Measurements from ENCODE around the gene DBNL.
"Not testable (repeated sequence)": the region's sequence is repeated elsewhere in the genome, so short reads cannot be mapped to it uniquely, and the experiment has no call there.

DBNL gene

GRCh38 chr7:44037951-44038350 lies 6.6 kb upstream of the DBNL start:
- in situ Hi-C loops (cut with MboI; ENCODE audit: low pct_unique_long_range_greater_than_20kb, low sequenced_read_pairs, unreplicated experiment); DNase-seq (ENCODE audit: low spot score): not testable (repeated sequence)

- in situ Hi-C loops (cut with MboI; ENCODE audit: low pct_unique_long_range_greater_than_20kb, low sequenced_read_pairs, unreplicated experiment); DNase-seq (ENCODE audit: low spot score): not testable (repeated sequence)
Observed at GRCh38 chr7:44038553-44038952, 5.9 kb upstream of the DBNL start.

- in situ Hi-C loops (cut with MboI; ENCODE audit: low pct_unique_long_range_greater_than_20kb, low sequenced_read_pairs, unreplicated experiment), result not testable (repeated sequence)
- DNase-seq (ENCODE audit: low spot score), result peak; percentile 80
Observed at GRCh38 chr7:44038961-44039558, 5.4 kb upstream of the DBNL start.

- in situ Hi-C loops (cut with MboI; ENCODE audit: low pct_unique_long_range_greater_than_20kb, low sequenced_read_pairs, unreplicated experiment); DNase-seq (ENCODE audit: low spot score): not testable (repeated sequence)
Observed at GRCh38 chr7:44039800-44040492, 4.6 kb upstream of the DBNL start.

GRCh38 chr7:44040493-44040891 lies 4.0 kb upstream of the DBNL start:
- DNase-seq (ENCODE audit: low spot score), result peak; percentile 35
- peak; percentile 46 for TF ChIP-seq CTCF (IDR thresholded peaks at IDR 0.05; ENCODE audit: extremely low read depth, insufficient read depth, missing control alignments)

GRCh38 chr7:44042221-44042620 lies 2.3 kb upstream of the DBNL start:
- DNase-seq (ENCODE audit: low spot score), result no peak
- no peak for TF ChIP-seq CTCF (IDR thresholded peaks at IDR 0.05; ENCODE audit: extremely low read depth, insufficient read depth, missing control alignments)
- in situ Hi-C loops (cut with MboI; ENCODE audit: low pct_unique_long_range_greater_than_20kb, low sequenced_read_pairs, unreplicated experiment), result no loop called here

More at GRCh38 chr7:44040493-44040891, 4.0 kb upstream of the DBNL start:
- in situ Hi-C loops (cut with MboI; ENCODE audit: low pct_unique_long_range_greater_than_20kb, low sequenced_read_pairs, unreplicated experiment), result not testable (repeated sequence)

GRCh38 chr7:44043902-44044301 lies 600 bp upstream of the DBNL start:
- no peak for TF ChIP-seq CTCF (IDR thresholded peaks at IDR 0.05; ENCODE audit: extremely low read depth, insufficient read depth, missing control alignments)
- in situ Hi-C loops (cut with MboI; ENCODE audit: low pct_unique_long_range_greater_than_20kb, low sequenced_read_pairs, unreplicated experiment), result no loop called here

GRCh38 chr7:44045226-44046014 lies 918 bp downstream of the DBNL start:
- DNase-seq (ENCODE audit: low spot score), result no peak
- TF ChIP-seq CTCF (IDR thresholded peaks at IDR 0.05; ENCODE audit: extremely low read depth, insufficient read depth, missing control alignments), result no peak
- in situ Hi-C loops (cut with MboI; ENCODE audit: low pct_unique_long_range_greater_than_20kb, low sequenced_read_pairs, unreplicated experiment), result no loop called here

More at GRCh38 chr7:44043902-44044301, 600 bp upstream of the DBNL start:
- DNase-seq (ENCODE audit: low spot score), result no peak
